Loucy (cell line): Measurements from ENCODE around the gene ZNF48.
A peak's percentile ranks its signal among the peaks of the same experiment; 100 is the strongest.

Experiments used
- H2AFZ ChIP-seq: fragments of 200-600 bp; sonication (generic); 2 replicates; pipeline ENCODE4 v1.6.0; 2016; ENCODE audit warnings: antibody characterized with exemption, mild to moderate bottlenecking, low read length, moderate library complexity
- H3F3A ChIP-seq: fragments of 200-600 bp; 2 replicates; pipeline ENCODE4 v1.6.0; 2016; ENCODE audit warnings: antibody characterized with exemption, low read depth, mild to moderate bottlenecking
- H3K27me3 ChIP-seq: fragments of 200-600 bp; sonication (generic); 2 replicates; pipeline ENCODE4 v1.6.1; 2014; ENCODE audit warnings: low read length, mild to moderate bottlenecking; ENCODE audit not compliant: insufficient read depth, poor library complexity, severe bottlenecking
- H3K36me3 ChIP-seq: fragments of 200-600 bp; sonication (generic); 2 replicates; pipeline ENCODE4 v1.6.1; 2016; ENCODE audit warnings: low read length; ENCODE audit not compliant: insufficient read depth
- H3K4me1 ChIP-seq: fragments of 200-600 bp; sonication (generic); 2 replicates; pipeline ENCODE4 v1.5.1; 2014; ENCODE audit warnings: low read length, mild to moderate bottlenecking; ENCODE audit not compliant: insufficient read depth, poor library complexity, severe bottlenecking
- H3K4me2 ChIP-seq: fragments of 200-600 bp; sonication (generic); 2 replicates; pipeline ENCODE4 v1.6.0; 2014; ENCODE audit warnings: antibody characterized with exemption, low read length, low read depth, mild to moderate bottlenecking; ENCODE audit not compliant: poor library complexity, severe bottlenecking
- H3K4me3 ChIP-seq: fragments of 200-600 bp; sonication (generic); 2 replicates; pipeline ENCODE4 v1.5.1; 2014; ENCODE audit warnings: low read length, mild to moderate bottlenecking, mixed read lengths; ENCODE audit not compliant: poor library complexity, severe bottlenecking
- H3K79me2 ChIP-seq: fragments of 200-600 bp; sonication (generic); 2 replicates; pipeline ENCODE4 v1.6.1; 2014; ENCODE audit warnings: low read length; ENCODE audit not compliant: insufficient read depth
- H3K9ac ChIP-seq: fragments of 200-600 bp; sonication (generic); 2 replicates; pipeline ENCODE4 v1.6.0; 2014; ENCODE audit warnings: mild to moderate bottlenecking, low read depth, low read length, moderate library complexity; ENCODE audit not compliant: poor library complexity, severe bottlenecking
- H3K9me2 ChIP-seq: fragments of 200-600 bp; sonication (generic); replicated peaks from 2 replicates; pipeline ENCODE4 v1.6.1; 2016; ENCODE audit warnings: low read depth, low read length, mixed read lengths
- H3K9me3 ChIP-seq: fragments of 200-600 bp; sonication (generic); 2 replicates; pipeline ENCODE4 v1.6.1; 2014; ENCODE audit warnings: mild to moderate bottlenecking, antibody characterized with exemption, low read length, low read depth; ENCODE audit not compliant: insufficient read depth
- H4K20me1 ChIP-seq: fragments of 200-600 bp; sonication (generic); 2 replicates; pipeline ENCODE4 v1.6.0; 2014; ENCODE audit warnings: antibody characterized with exemption, low read length, mild to moderate bottlenecking; ENCODE audit not compliant: insufficient read depth, poor library complexity, severe bottlenecking
- CTCF ChIP-seq: fragments of 200-600 bp; sonication (generic); conservative IDR thresholded peaks from 2 replicates; pipeline ENCODE4 v1.5.1; 2014; ENCODE audit warnings: mild to moderate bottlenecking, antibody characterized with exemption, low read length
- EZH2phosphoT487 ChIP-seq: fragments of 200-600 bp; IDR thresholded peaks from 2 replicates; pipeline ENCODE4 v1.6.1; 2018; ENCODE audit warnings: antibody characterized with exemption, mild to moderate bottlenecking, moderate library complexity, borderline replicate concordance

The ZNF48 gene

GRCh38 chr16:30430428-30430970 is 35.3 kb downstream of the ZNF48 start:
- Histone ChIP-seq H3K9ac (peak overlapping the region; percentile 37), H3K4me3 (peak overlapping the region; percentile 43), H3K79me2 (peaks cover 33% of the 10 kb centered on the region), H2AFZ (peak overlapping the region; percentile 92), H3K4me1 (peaks cover 17% of the 10 kb centered on the region), H3K36me3 (no peaks in the 10 kb centered on the region), H3K27me3 (no peaks in the 10 kb centered on the region), H3F3A (no peaks in the 10 kb centered on the region), H4K20me1 (peaks cover 15% of the 10 kb centered on the region), H3K4me2 (peak overlapping the region; percentile 51), H3K9me2 (no peaks in the 10 kb centered on the region), H3K9me3 (no peaks in the 10 kb centered on the region)
- TF ChIP-seq EZH2phosphoT487 (no peak), CTCF (peak; percentile 34; the same call in 1 of the 2 replicates)

GRCh38 chr16:30434852-30435251 is 39.6 kb downstream of the ZNF48 start:
- TF ChIP-seq EZH2phosphoT487 (no peak), CTCF (no peak)
- Histone ChIP-seq H3K36me3 (no peaks in the 10 kb centered on the region), H3K9me2 (no peaks in the 10 kb centered on the region), H4K20me1 (no peaks in the 10 kb centered on the region), H3K4me2 (no peak overlapping the region), H3K27me3 (no peaks in the 10 kb centered on the region), H3F3A (no peaks in the 10 kb centered on the region), H3K9me3 (no peaks in the 10 kb centered on the region), H2AFZ (no peak overlapping the region), H3K4me1 (peaks cover 6% of the 10 kb centered on the region), H3K4me3 (no peak overlapping the region), H3K79me2 (peaks cover under 1% of the 10 kb centered on the region), H3K9ac (no peak overlapping the region)

GRCh38 chr16:30437511-30438046 is 42.4 kb downstream of the ZNF48 start:
- Histone ChIP-seq H3K36me3 (no peaks in the 10 kb centered on the region), H3K9ac (no peak overlapping the region), H3K4me3 (no peak overlapping the region), H2AFZ (no peak overlapping the region), H3K4me1 (no peaks in the 10 kb centered on the region), H4K20me1 (no peaks in the 10 kb centered on the region), H3K9me2 (no peaks in the 10 kb centered on the region), H3K9me3 (no peaks in the 10 kb centered on the region), H3F3A (no peaks in the 10 kb centered on the region), H3K79me2 (no peaks in the 10 kb centered on the region), H3K27me3 (no peaks in the 10 kb centered on the region), H3K4me2 (no peak overlapping the region)
- TF ChIP-seq EZH2phosphoT487 = no peak
- TF ChIP-seq CTCF = no peak
